Measurements from ENCODE around the gene GUCD1. TPM values are rescaled to one million over a fixed set of nuclear protein-coding genes. Genes with fewer than 3 reads are reported as not detected.

GUCD1 gene
- total and polyA plus RNA-seq, 2 of the 13 experiments (the other 11 are each of a cell fraction or from before 2014, with no cell fraction given) = 128 to 245 TPM

DNA sequence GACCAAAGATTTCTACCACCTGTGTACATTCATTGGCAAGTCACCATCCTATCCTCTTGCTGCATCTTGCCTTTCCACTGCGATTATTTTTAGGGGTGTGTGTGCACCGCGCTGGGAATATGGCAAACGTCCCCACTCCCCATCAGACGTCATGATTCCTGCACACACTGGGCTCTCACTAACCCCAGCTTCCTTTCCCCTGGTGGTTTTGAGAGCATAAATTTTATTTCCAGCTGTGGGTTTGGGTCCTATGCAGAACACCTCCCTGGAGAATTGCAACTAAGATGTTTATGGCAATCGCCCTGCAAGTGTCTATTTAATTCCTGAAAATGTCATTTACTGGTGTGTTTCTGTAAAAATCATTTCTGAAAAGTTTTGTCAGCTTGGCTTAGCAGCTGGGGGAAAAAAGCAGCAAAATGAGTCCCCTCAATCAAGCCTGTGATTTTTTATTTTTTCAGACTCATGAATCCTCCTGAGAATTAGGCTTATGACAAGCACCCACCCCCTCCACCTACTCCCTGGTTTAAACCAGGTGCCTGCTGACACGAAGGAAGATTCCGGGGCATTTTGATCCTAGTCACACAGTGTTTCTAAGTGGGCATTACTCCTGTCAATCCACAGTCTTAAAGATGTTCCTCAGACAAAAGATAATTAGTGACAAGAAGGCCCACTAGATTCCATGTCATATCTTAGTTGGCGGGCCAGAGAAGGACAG lies 36.0 kb downstream of the GUCD1 start:
- ATAC-seq (no peak), FAIRE-seq (no peak)
- POLR2A ChIA-PET = interaction anchor here (3.2 kb wide), 1 partner anchor 12 kb away, joined by 15 read pairs; no protein-coding TSS in a partner anchor

More for the DNA sequence above, 36.0 kb downstream of the GUCD1 start:
- no TSS peak for BruUV-seq (replicated peaks)
- Histone ChIP-seq H3K9ac (ENCODE audit: insufficient read depth, low read depth, low read length) (no peak overlapping the region), H3K4me1 (ENCODE audit: insufficient read depth, low read length) (peaks cover 83% of the 10 kb centered on the region), H2AFZ (ENCODE audit: low read length) (no peak overlapping the region), H3K27me3 (ENCODE audit: control insufficient read depth in 1 of 2, insufficient read depth in 2 of 2, low read length in 2 of 2) (no peaks in the 10 kb centered on the region), H4K20me1 (ENCODE audit: insufficient read depth, low read length) (no peaks in the 10 kb centered on the region), H3K9me3 (ENCODE audit: low read length) (no peaks in the 10 kb centered on the region), H3K27ac (ENCODE audit: extremely low read length, insufficient read depth, low read length) (no peak overlapping the region), H3K4me3 (replicated peaks in 1 of 3; ENCODE audit: insufficient read depth in 1 of 3, low read depth in 2 of 3, low read length in 3 of 3) (no peak overlapping the region), H3K79me2 (ENCODE audit: insufficient read depth, low read length) (no peaks in the 10 kb centered on the region), H3K36me3 (replicated peaks in 1 of 2; ENCODE audit: control insufficient read depth in 1 of 2, insufficient read depth in 2 of 2, low read length in 2 of 2) (no peaks in the 10 kb centered on the region), H3K4me2 (ENCODE audit: low read depth, low read length) (no peak overlapping the region)
- intact Hi-C loops (cut with micrococcal nuclease; ENCODE audit: unreplicated experiment) = loop anchor here (2.0 kb wide), 1 partner anchor 18 kb away; no protein-coding TSS in a partner anchor
- DNase-seq (ENCODE audit: low spot score) = no peak
- 92% methylated on average over 8 of the region's 9 CpGs for WGBS (ENCODE audit: low lambda C conversion rate)
- in situ Hi-C loops (cut with HindIII; ENCODE audit: extremely low pct_ligation_motif_present, low pct_unique_long_range_greater_than_20kb) = loop anchor here (10.0 kb wide), 1 partner anchor 194 kb away; no protein-coding TSS in a partner anchor
- CTCF ChIA-PET (ENCODE audit: low intra/inter-chr PET ratio, low total read pairs) = no interaction called here
- no peak for TF ChIP-seq HCFC1 (IDR thresholded peaks at IDR 0.05; ENCODE audit: low read depth, low read length)
- no peak for TF ChIP-seq NRL (CRISPR knock-in tag; IDR thresholded peaks at IDR 0.05; ENCODE audit: borderline replicate concordance)
- no peak for TF ChIP-seq RCOR2 (CRISPR knock-in tag; IDR thresholded peaks at IDR 0.05)
- no peak for TF ChIP-seq PITX1 (CRISPR knock-in tag; IDR thresholded peaks at IDR 0.05)
- no peak for TF ChIP-seq FOXA3 (CRISPR knock-in tag; IDR thresholded peaks at IDR 0.05)
- TF ChIP-seq ZNF776 (CRISPR knock-in tag; IDR thresholded peaks at IDR 0.05) = no peak
- no peak for TF ChIP-seq HNRNPL (IDR thresholded peaks at IDR 0.05; ENCODE audit: low read depth, low read length)
- TF ChIP-seq IKZF5 (CRISPR knock-in tag; IDR thresholded peaks at IDR 0.05) = no peak
- TF ChIP-seq KDM5A (IDR thresholded peaks at IDR 0.05; ENCODE audit: borderline replicate concordance, low read length) = no peak
- TF ChIP-seq HHEX (CRISPR knock-in tag; IDR thresholded peaks at IDR 0.05) = no peak
- TF ChIP-seq FUBP1 (CRISPR knock-in tag; IDR thresholded peaks at IDR 0.05; ENCODE audit: borderline replicate concordance) = no peak
- no peak for TF ChIP-seq KDM6A (CRISPR knock-in tag; IDR thresholded peaks at IDR 0.05; ENCODE audit: low read depth)
- TF ChIP-seq, protein P1, sequence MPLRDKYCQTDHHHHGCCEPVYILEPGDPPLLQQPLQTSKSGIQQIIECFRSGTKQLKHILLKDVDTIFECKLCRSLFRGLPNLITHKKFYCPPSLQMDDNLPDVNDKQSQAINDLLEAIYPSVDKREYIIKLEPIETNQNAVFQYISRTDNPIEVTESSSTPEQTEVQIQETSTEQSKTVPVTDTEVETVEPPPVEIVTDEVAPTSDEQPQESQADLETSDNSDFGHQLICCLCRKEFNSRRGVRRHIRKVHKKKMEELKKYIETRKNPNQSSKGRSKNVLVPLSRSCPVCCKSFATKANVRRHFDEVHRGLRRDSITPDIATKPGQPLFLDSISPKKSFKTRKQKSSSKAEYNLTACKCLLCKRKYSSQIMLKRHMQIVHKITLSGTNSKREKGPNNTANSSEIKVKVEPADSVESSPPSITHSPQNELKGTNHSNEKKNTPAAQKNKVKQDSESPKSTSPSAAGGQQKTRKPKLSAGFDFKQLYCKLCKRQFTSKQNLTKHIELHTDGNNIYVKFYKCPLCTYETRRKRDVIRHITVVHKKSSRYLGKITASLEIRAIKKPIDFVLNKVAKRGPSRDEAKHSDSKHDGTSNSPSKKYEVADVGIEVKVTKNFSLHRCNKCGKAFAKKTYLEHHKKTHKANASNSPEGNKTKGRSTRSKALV (CRISPR knock-in tag; IDR thresholded peaks at IDR 0.05) = no peak
- no peak for TF ChIP-seq KDM2A (CRISPR knock-in tag; IDR thresholded peaks at IDR 0.05; ENCODE audit: borderline replicate concordance, low read depth)
- no peak for TF ChIP-seq ZNF781 (CRISPR knock-in tag; IDR thresholded peaks at IDR 0.05; ENCODE audit: borderline replicate concordance, not compliant biosample characterization)
- no peak for TF ChIP-seq ZNF430 (CRISPR knock-in tag; IDR thresholded peaks at IDR 0.05)
- no peak for TF ChIP-seq ZNF230 (CRISPR knock-in tag; IDR thresholded peaks at IDR 0.05)
- TF ChIP-seq GFI1 (CRISPR knock-in tag; IDR thresholded peaks at IDR 0.05; ENCODE audit: borderline replicate concordance) = no peak
